Measurements from ENCODE around the gene PIH1D1.

DNA sequence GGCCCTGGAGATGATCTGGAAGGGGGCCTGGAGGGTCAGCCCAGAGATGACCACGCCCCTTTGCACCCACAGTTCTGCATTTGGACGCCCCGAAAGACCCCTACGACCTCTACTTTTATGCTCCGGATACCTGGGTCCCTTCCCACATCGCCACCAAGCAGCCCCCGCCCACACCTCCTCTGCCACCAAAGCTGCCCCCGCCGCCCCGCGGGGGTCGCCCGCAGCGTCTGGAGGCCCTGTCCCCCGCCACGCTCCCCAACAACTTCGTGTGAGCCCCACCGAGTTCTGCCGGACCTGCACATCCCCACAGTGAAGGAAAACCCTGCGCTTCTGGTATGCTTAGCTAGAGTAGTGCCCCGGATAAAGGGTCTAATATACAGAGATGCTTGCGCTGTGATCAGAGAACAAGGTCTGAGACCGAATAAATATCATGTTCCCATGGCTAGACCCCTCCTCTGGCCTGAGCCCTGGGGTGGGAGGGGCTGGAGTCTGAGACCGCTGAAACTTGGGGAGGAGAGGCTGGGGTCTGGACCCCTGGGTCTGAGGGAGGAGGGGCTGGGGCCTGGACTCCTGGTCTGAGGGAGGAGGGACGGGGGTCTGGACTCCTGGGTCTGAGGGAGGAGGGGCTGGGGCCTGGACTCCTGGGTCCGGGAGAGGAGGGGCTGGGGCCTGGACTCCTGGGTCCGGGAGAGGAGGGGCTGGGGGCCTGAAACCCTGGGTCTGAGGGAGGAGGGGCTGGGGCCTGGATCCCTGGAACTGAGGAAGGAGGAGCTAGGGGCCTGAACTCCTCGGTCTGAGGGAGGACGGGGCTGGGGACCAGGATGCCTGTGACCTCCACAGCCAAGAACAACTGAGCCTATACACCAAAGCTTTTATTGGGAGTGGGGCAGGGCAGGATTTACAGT lies 22.8 kb downstream of the PIH1D1 start:
- TF ChIP-seq POLR2A (IDR thresholded peaks at IDR 0.05) (no peak), POLR2AphosphoS5 (IDR thresholded peaks at IDR 0.05) (no peak), EP300 (IDR thresholded peaks at IDR 0.05) (no peak)
- TF ChIP-seq, protein P1, sequence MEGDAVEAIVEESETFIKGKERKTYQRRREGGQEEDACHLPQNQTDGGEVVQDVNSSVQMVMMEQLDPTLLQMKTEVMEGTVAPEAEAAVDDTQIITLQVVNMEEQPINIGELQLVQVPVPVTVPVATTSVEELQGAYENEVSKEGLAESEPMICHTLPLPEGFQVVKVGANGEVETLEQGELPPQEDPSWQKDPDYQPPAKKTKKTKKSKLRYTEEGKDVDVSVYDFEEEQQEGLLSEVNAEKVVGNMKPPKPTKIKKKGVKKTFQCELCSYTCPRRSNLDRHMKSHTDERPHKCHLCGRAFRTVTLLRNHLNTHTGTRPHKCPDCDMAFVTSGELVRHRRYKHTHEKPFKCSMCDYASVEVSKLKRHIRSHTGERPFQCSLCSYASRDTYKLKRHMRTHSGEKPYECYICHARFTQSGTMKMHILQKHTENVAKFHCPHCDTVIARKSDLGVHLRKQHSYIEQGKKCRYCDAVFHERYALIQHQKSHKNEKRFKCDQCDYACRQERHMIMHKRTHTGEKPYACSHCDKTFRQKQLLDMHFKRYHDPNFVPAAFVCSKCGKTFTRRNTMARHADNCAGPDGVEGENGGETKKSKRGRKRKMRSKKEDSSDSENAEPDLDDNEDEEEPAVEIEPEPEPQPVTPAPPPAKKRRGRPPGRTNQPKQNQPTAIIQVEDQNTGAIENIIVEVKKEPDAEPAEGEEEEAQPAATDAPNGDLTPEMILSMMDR (IDR thresholded peaks at IDR 0.05): no peak
